Measurements from ENCODE around the gene COMMD8. TPM values are rescaled to one million over a fixed set of nuclear protein-coding genes. Genes with fewer than 3 reads are reported as not detected.

Gene COMMD8
- total RNA-seq, 1 experiment from 2014 or later = 19.9 TPM

- Histone ChIP-seq H3K9me2 (ENCODE audit: insufficient read depth) (no peaks in the 10 kb centered on the region), H3K4me1 (ENCODE audit: control insufficient read depth in 1 of 2, insufficient read depth in 2 of 2, low read length in 2 of 2) (no peaks in the 10 kb centered on the region), H3K9ac (ENCODE audit: low read length) (no peak overlapping the region), H3K79me2 (ENCODE audit: insufficient read depth, low read length) (no peaks in the 10 kb centered on the region), H3K4me2 (ENCODE audit: low read length) (no peak overlapping the region), H2AFZ (ENCODE audit: low read depth, low read length, poor library complexity, severe bottlenecking) (no peak overlapping the region), H3K4me3 (replicated peaks in 1 of 2; ENCODE audit: low read depth in 1 of 2, low read length in 2 of 2) (no peak overlapping the region), H3K36me3 (ENCODE audit: control insufficient read depth in 1 of 2, insufficient read depth in 2 of 2, low read length in 2 of 2) (no peaks in the 10 kb centered on the region), H3K27ac (ENCODE audit: low read depth, low read length) (no peak overlapping the region), H4K20me1 (ENCODE audit: insufficient read depth) (no peaks in the 10 kb centered on the region), H3K9me3 (ENCODE audit: control insufficient read depth in 1 of 2, insufficient read depth in 1 of 2, low read depth in 1 of 2, low read length in 2 of 2) (no peaks in the 10 kb centered on the region), H3K27me3 (ENCODE audit: insufficient read depth, low read length) (no peaks in the 10 kb centered on the region)
- DNase-seq (ENCODE audit: low read depth, low spot score) (no peak), ATAC-seq (no peak)
- BruUV-seq (replicated peaks) = no TSS peak
- ChIA-PET RAD21 (ENCODE audit: low non-redundant PET in 1 of 2, low total read pairs in 2 of 2, uncharacterized antibody in 2 of 2, unreplicated experiment in 2 of 2) (no interaction called here), CTCF (no interaction called here), POLR2A (no interaction called here)
- no peak for TF ChIP-seq ELF1 (IDR thresholded peaks at IDR 0.05; ENCODE audit: borderline replicate concordance, low read depth)
- no peak for TF ChIP-seq SP1 (IDR thresholded peaks at IDR 0.05; ENCODE audit: low read depth)
- intact Hi-C loops (cut with micrococcal nuclease) = no loop called here
Observed at GRCh38 chr4:47505666-47506065, 42.2 kb upstream of the COMMD8 start.

DNA sequence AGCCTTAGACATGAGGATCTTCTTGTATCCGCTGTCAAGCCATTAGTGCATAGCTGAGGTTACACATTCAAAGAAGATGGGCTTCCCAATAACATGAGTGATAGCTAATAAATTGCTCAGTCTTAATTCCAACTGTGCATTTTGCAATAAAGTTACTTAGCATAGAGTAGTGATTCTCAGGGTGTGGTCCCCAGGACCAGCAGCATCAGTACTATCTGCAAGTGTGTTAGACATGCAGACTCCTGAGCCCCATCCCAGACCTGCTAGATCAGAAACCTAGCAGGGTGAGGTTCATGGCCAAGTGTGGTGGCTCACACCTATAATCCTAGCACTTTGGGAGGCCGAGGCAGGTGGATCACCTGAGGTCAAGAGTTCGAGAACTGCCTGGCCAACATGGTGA lies 41.6 kb upstream of the COMMD8 start:
- no peaks in the 10 kb centered on the region for H3K79me2 ChIP-seq (ENCODE audit: insufficient read depth, low read length)
- no peaks in the 10 kb centered on the region for H3K9me3 ChIP-seq (ENCODE audit: control insufficient read depth in 1 of 2, insufficient read depth in 1 of 2, low read depth in 1 of 2, low read length in 2 of 2)
- no peaks in the 10 kb centered on the region for H3K9me2 ChIP-seq (ENCODE audit: insufficient read depth)
- no peaks in the 10 kb centered on the region for H3K36me3 ChIP-seq (ENCODE audit: control insufficient read depth in 1 of 2, insufficient read depth in 2 of 2, low read length in 2 of 2)
- RAD21 ChIA-PET (ENCODE audit: low non-redundant PET in 1 of 2, low total read pairs in 2 of 2, uncharacterized antibody in 2 of 2, unreplicated experiment in 2 of 2) = no interaction called here
- no peak overlapping the region for H3K27ac ChIP-seq (ENCODE audit: low read depth, low read length)
- CTCF ChIA-PET = no interaction called here
- POLR2A ChIA-PET = no interaction called here
- intact Hi-C loops (cut with micrococcal nuclease) = no loop called here
- no peak overlapping the region for H3K9ac ChIP-seq (ENCODE audit: low read length)
- no TSS peak for BruUV-seq (replicated peaks)
- no peak overlapping the region for H2AFZ ChIP-seq (ENCODE audit: low read depth, low read length, poor library complexity, severe bottlenecking)
- H4K20me1 ChIP-seq (ENCODE audit: insufficient read depth) = no peaks in the 10 kb centered on the region
- H3K4me1 ChIP-seq (ENCODE audit: control insufficient read depth in 1 of 2, insufficient read depth in 2 of 2, low read length in 2 of 2) = no peaks in the 10 kb centered on the region
- ATAC-seq (no peak), DNase-seq (ENCODE audit: low read depth, low spot score) (no peak)
- no peak overlapping the region for H3K4me3 ChIP-seq (replicated peaks in 1 of 2; ENCODE audit: low read depth in 1 of 2, low read length in 2 of 2)
- TF ChIP-seq POLR2AphosphoS5 (IDR thresholded peaks at IDR 0.05; ENCODE audit: low read depth, low read length) (no peak), YY1 (IDR thresholded peaks at IDR 0.05; ENCODE audit: extremely low read depth, insufficient replicate concordance, low read depth, low read length) (no peak), ZFX (IDR thresholded peaks at IDR 0.05) (no peak), TCF7L2 (IDR thresholded peaks at IDR 0.05; ENCODE audit: borderline replicate concordance, extremely low read depth, insufficient read depth, insufficient read length) (no peak), EZH2 (IDR thresholded peaks at IDR 0.05) (no peak)
- TF ChIP-seq, protein P1, sequence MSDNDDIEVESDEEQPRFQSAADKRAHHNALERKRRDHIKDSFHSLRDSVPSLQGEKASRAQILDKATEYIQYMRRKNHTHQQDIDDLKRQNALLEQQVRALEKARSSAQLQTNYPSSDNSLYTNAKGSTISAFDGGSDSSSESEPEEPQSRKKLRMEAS (IDR thresholded peaks at IDR 0.05) = no peak
- H3K27me3 ChIP-seq (ENCODE audit: insufficient read depth, low read length) = no peaks in the 10 kb centered on the region
- no peak overlapping the region for H3K4me2 ChIP-seq (ENCODE audit: low read length)

All from HCT116 (cell line).